RWPE2 (cell line): ENCODE results near the gene RUSC2.
A peak's percentile ranks its signal among the peaks of the same experiment; 100 is the strongest.
"Not testable (repeated sequence)": the region's sequence is repeated elsewhere in the genome, so short reads cannot be mapped to it uniquely, and the experiment has no call there.

Source experiments
- ATAC-seq: fragments of 200-7000 bp; cut with Tn5 transposase; 3 replicates; pipeline ENCODE4 v1.9.1; 2021; ENCODE audit warnings: low read depth
- DNase-seq: peaks from one replicate; pipeline ENCODE4 v3.0.0-alpha.2; 2020; ENCODE audit warnings: low spot score
- H3K27ac ChIP-seq: fragments of 450-650 bp; 2 replicates; pipeline ENCODE4 v1.5.1; 2017; ENCODE audit warnings: mild to moderate bottlenecking; ENCODE audit not compliant: poor library complexity, severe bottlenecking
- H3K27me3 ChIP-seq: fragments of 250-450 bp; sonication (Bioruptor Pico); 2 replicates; pipeline ENCODE4 v1.5.1; 2021; ENCODE audit warnings: mild to moderate bottlenecking, moderate library complexity; ENCODE audit not compliant: insufficient read depth, poor library complexity, severe bottlenecking
- H3K36me3 ChIP-seq: fragments of 250-450 bp; sonication (Bioruptor Pico); 2 replicates; pipeline ENCODE4 v1.5.1; 2020; ENCODE audit warnings: low read depth, mild to moderate bottlenecking, moderate library complexity
- H3K4me1 ChIP-seq: fragments of 250-450 bp; sonication (Bioruptor Pico); 2 replicates; pipeline ENCODE4 v1.5.1; 2021; ENCODE audit warnings: mild to moderate bottlenecking, moderate library complexity; ENCODE audit not compliant: insufficient read depth, poor library complexity, severe bottlenecking
- H3K4me3 ChIP-seq: fragments of 250-450 bp; sonication (Bioruptor Pico); 2 replicates; pipeline ENCODE4 v1.5.1; 2021; ENCODE audit warnings: mild to moderate bottlenecking, moderate library complexity; ENCODE audit not compliant: severe bottlenecking
- H3K9me3 ChIP-seq: fragments of 250-450 bp; sonication (Bioruptor Pico); 2 replicates; pipeline ENCODE4 v1.5.1; 2021; ENCODE audit warnings: mild to moderate bottlenecking, moderate library complexity; ENCODE audit not compliant: severe bottlenecking
- TF ChIP-seq, protein P1 (sequence below): fragments of 450-650 bp; IDR thresholded peaks from one replicate; pipeline ENCODE4 v1.5.1; 2017; ENCODE audit warnings: mild to moderate bottlenecking, moderate library complexity; ENCODE audit not compliant: poor library complexity, severe bottlenecking

Gene RUSC2

GRCh38 chr9:35521708-35522107 lies 31.8 kb downstream of the RUSC2 start:
- Histone ChIP-seq H3K9me3 (no peaks in the 10 kb centered on the region), H3K36me3 (peaks cover 4% of the 10 kb centered on the region), H3K27me3 (no peaks in the 10 kb centered on the region), H3K27ac (peak overlapping the region; percentile 99), H3K4me3 (no peak overlapping the region), H3K4me1 (peaks cover 70% of the 10 kb centered on the region)
- TF ChIP-seq, protein P1, sequence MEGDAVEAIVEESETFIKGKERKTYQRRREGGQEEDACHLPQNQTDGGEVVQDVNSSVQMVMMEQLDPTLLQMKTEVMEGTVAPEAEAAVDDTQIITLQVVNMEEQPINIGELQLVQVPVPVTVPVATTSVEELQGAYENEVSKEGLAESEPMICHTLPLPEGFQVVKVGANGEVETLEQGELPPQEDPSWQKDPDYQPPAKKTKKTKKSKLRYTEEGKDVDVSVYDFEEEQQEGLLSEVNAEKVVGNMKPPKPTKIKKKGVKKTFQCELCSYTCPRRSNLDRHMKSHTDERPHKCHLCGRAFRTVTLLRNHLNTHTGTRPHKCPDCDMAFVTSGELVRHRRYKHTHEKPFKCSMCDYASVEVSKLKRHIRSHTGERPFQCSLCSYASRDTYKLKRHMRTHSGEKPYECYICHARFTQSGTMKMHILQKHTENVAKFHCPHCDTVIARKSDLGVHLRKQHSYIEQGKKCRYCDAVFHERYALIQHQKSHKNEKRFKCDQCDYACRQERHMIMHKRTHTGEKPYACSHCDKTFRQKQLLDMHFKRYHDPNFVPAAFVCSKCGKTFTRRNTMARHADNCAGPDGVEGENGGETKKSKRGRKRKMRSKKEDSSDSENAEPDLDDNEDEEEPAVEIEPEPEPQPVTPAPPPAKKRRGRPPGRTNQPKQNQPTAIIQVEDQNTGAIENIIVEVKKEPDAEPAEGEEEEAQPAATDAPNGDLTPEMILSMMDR = no peak
- no peak for ATAC-seq
- DNase-seq = no peak

DNA sequence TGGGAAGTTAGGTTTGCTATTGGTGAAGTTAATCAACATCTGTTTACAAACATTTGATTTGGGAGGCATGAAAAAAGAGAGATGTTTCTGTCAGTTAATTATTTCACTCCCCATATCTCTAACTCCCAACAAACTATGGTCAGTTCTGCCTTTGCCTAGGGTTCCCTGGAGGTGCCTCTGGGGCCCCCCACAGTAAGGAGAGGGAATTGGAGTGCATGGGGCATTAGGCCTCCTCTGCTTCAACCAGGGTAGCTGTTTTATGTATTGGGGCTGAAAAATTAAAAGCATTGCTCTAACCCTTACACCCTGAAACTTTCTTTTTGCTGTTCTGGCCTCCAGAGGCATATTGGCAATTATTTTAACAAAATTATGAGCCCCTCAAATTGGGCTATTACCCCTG lies 32.3 kb downstream of the RUSC2 start:
- H3K9me3 ChIP-seq = no peaks in the 10 kb centered on the region
- H3K4me1 ChIP-seq = peaks cover 69% of the 10 kb centered on the region
- no peak for ATAC-seq
- no peaks in the 10 kb centered on the region for H3K27me3 ChIP-seq
- peak overlapping the region; percentile 99 for H3K27ac ChIP-seq
- TF ChIP-seq, protein P1 = no peak
- no peak overlapping the region for H3K4me3 ChIP-seq
- DNase-seq = no peak
- H3K36me3 ChIP-seq = no peaks in the 10 kb centered on the region; the same call in 1 of the 2 replicates

DNA sequence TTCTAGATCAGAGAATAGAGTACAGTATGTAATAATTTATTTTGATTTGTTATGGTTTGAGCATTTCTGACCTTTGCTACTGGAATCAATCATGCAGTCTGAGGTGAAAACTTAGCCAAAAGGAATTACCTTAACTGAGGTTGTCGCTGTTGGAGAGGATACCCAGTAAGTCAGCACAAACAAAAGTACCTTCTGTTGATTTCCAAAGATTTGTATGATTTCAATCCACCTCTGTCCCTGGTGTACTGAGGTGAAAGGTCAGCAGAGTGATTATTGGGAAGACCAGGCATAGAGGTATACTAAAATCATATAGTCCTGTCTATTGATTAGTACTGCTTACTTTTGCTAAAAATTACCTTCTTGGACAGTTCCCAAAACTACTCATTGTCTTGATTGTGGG lies 32.8 kb downstream of the RUSC2 start:
- TF ChIP-seq, protein P1 = no peak
- Histone ChIP-seq H3K4me3 (no peak overlapping the region), H3K27me3 (no peaks in the 10 kb centered on the region), H3K27ac (peak overlapping the region; percentile 99), H3K9me3 (no peaks in the 10 kb centered on the region), H3K36me3 (peaks cover 2% of the 10 kb centered on the region; the same call in 1 of the 2 replicates), H3K4me1 (peaks cover 69% of the 10 kb centered on the region)
- DNase-seq (no peak), ATAC-seq (no peak)

- not testable (repeated sequence) for DNase-seq, H3K27me3 ChIP-seq, H3K36me3 ChIP-seq, H3K4me3 ChIP-seq, ATAC-seq, H3K9me3 ChIP-seq
- Histone ChIP-seq H3K27ac (peak overlapping the region; percentile 80), H3K4me1 (peaks cover 62% of the 10 kb centered on the region)
These were observed 33.6 kb downstream of the RUSC2 start for GRCh38 chr9:35523556-35523955.

- TF ChIP-seq, protein P1 = no peak
- ATAC-seq = peak; percentile 58; the same call in 2 of the 3 replicates
- no peak for DNase-seq
- Histone ChIP-seq H3K27ac (peak overlapping the region; percentile 80), H3K9me3 (no peaks in the 10 kb centered on the region), H3K4me1 (peaks cover 40% of the 10 kb centered on the region), H3K27me3 (no peaks in the 10 kb centered on the region), H3K4me3 (no peak overlapping the region), H3K36me3 (peaks cover 20% of the 10 kb centered on the region; the same call in 1 of the 2 replicates)
These were observed 36.3 kb downstream of the RUSC2 start for GRCh38 chr9:35526087-35526801.
